Fibroblast of gingiva (primary cell): Measurements from ENCODE around the gene ABO.
A peak's percentile ranks its signal among the peaks of the same experiment; 100 is the strongest.
"Not testable (repeated sequence)": the region's sequence is repeated elsewhere in the genome, so short reads cannot be mapped to it uniquely, and the experiment has no call there.

Experiments used
- DNase-seq: peaks from one replicate; pipeline ENCODE4 v3.0.0-alpha.2; 2011; ENCODE audit warnings: low read depth

The ABO gene

GRCh38 chr9:133242241-133242640 is 32.8 kb downstream of the ABO start:
- no peak for DNase-seq

- no peak for DNase-seq
These were observed 35.4 kb downstream of the ABO start for GRCh38 chr9:133239533-133240090.

GRCh38 chr9:133238851-133239532 is 36.0 kb downstream of the ABO start:
- peak; percentile 31 for DNase-seq

- peak; percentile 11 for DNase-seq
These were observed 36.6 kb downstream of the ABO start for GRCh38 chr9:133238272-133238850.

- peak; percentile 24 for DNase-seq
These were observed 37.8 kb downstream of the ABO start for GRCh38 chr9:133237035-133237731.

GRCh38 chr9:133236291-133237034 is 38.5 kb downstream of the ABO start:
- not testable (repeated sequence) for DNase-seq

- no peak for DNase-seq
These were observed 39.3 kb downstream of the ABO start for GRCh38 chr9:133235549-133236222.

GRCh38 chr9:133234577-133235322 is 40.3 kb downstream of the ABO start:
- no peak for DNase-seq

GRCh38 chr9:133233681-133234432 is 41.1 kb downstream of the ABO start:
- no peak for DNase-seq

- DNase-seq, result not testable (repeated sequence)
These were observed 43.0 kb downstream of the ABO start for GRCh38 chr9:133231934-133232568.

GRCh38 chr9:133230514-133230913 is 44.5 kb downstream of the ABO start:
- DNase-seq, result not testable (repeated sequence)

- no peak for DNase-seq
These were observed 44.9 kb downstream of the ABO start for GRCh38 chr9:133230093-133230492.

- not testable (repeated sequence) for DNase-seq
These were observed 46.4 kb downstream of the ABO start for GRCh38 chr9:133228474-133229193.

- not testable (repeated sequence) for DNase-seq
These were observed 47.0 kb downstream of the ABO start for GRCh38 chr9:133227996-133228395.

- no peak for DNase-seq
These were observed 47.6 kb downstream of the ABO start for GRCh38 chr9:133227242-133227860.

GRCh38 chr9:133226219-133227171 is 48.5 kb downstream of the ABO start:
- no peak for DNase-seq
